ENCODE measurements around the gene PDE4C. TPM values are rescaled to one million over a fixed set of nuclear protein-coding genes. Genes with fewer than 3 reads are reported as not detected.

The PDE4C gene
- total and polyA plus RNA-seq, 9 of the 15 experiments (the other 6 are each of a cell fraction or from before 2014, with no cell fraction given) = 0.04 to 0.91 (median 0.20) TPM; not detected in 1

DNA sequence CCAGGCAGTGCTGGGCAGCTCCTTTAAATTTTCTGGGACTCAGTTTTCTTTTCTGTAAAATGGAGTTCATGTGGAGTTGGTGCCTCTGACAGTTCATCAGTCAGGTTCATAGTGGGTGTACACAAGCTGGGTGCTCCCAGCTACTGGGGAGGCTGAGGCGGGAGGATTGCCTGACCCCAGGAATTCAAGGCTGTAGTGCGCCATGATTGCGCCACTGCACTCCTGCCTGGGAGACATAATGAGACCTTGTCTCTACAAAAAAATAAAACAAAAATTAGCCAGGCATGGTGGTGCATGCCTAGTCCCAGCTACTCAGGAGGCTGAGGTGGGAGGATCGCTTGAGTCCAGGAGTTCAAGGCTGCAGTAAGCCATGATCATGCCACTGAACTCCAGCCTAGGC, 26.9 kb upstream of the PDE4C start:
- H3K4me2 ChIP-seq (ENCODE audit: insufficient read depth, low read length) = no peak overlapping the region
- peaks cover 6 to 15% of the 10 kb centered on the region in 2 experiments; a peak in 3 of 5 replicates for H3K27me3 ChIP-seq (ENCODE audit: control insufficient read depth in 2 of 2, insufficient read depth in 2 of 2, low read length in 2 of 2)
- H3K4me1 ChIP-seq (replicated peaks in 1 of 2; ENCODE audit: control insufficient read depth in 2 of 2, insufficient read depth in 2 of 2, low read length in 2 of 2) = peaks cover under 1 to 26% of the 10 kb centered on the region in 2 experiments; a peak in 3 of 5 replicates
- 43% methylated on average over 4 of the region's 4 CpGs for WGBS (ENCODE audit: insufficient coverage, low coverage, missing lambda C conversion rate)
- ChIA-PET CTCF (ENCODE audit: low intra/inter-chr PET ratio) (interaction anchor here (0.7 kb wide), 1 partner anchor 314 kb away, joined by 3 read pairs; no protein-coding TSS in a partner anchor), POLR2A (interaction anchor here (0.8 to 1.9 kb wide), 4 partner anchors 9 to 191 kb away, joined by 5 to 9 read pairs (median 6); no protein-coding TSS in a partner anchor)
- no peaks in the 10 kb centered on the region for H3K9me1 ChIP-seq (ENCODE audit: control insufficient read depth, insufficient read depth, low read length)
- H3K4me3 ChIP-seq = no peak overlapping the region
- FAIRE-seq = no peak
- DNase-seq (ENCODE audit: extremely low read depth in 1 of 4, low spot score in 3 of 4) = no peak
- H3K9me3 ChIP-seq (replicated peaks; ENCODE audit: control insufficient read depth, insufficient read depth, low read depth, low read length) = no peaks in the 10 kb centered on the region
- no TSS peak for BruUV-seq (replicated peaks)
- H4K20me1 ChIP-seq (replicated peaks; ENCODE audit: control insufficient read depth, insufficient read depth, low read length) = no peaks in the 10 kb centered on the region
- no peak overlapping the region for H2AFZ ChIP-seq (ENCODE audit: low read depth, low read length)
- H3K79me2 ChIP-seq (ENCODE audit: control insufficient read depth, insufficient read depth, low read length) = no peaks in the 10 kb centered on the region
- intact Hi-C loops (cut with micrococcal nuclease) (loop anchor here (5.0 kb wide), 1 partner anchor 191 kb away; no protein-coding TSS in a partner anchor), in situ Hi-C loops (cut with MboI) (loop anchor here (5.0 kb wide), 1 partner anchor 46 kb away; no protein-coding TSS in a partner anchor)
- H3K36me3 ChIP-seq (ENCODE audit: control insufficient read depth, insufficient read depth, low read length) = no peaks in the 10 kb centered on the region
- H3K9ac ChIP-seq (ENCODE audit: insufficient read depth in 1 of 2, low read depth in 2 of 2, low read length in 2 of 2) = no peak overlapping the region
- H3K27ac ChIP-seq (ENCODE audit: extremely low read depth, low read depth, low read length) = no peak overlapping the region
- ATAC-seq = no peak
- TF ChIP-seq ASH1L (IDR thresholded peaks at IDR 0.05; ENCODE audit: borderline replicate concordance, low read depth, partially characterized antibody) (no peak), CEBPB (tag; IDR thresholded peaks at IDR 0.05) (peak; percentile 41; the same call in 1 of the 2 replicates), ZBTB33 (CRISPR knock-in tag; IDR thresholded peaks at IDR 0.05) (peak; percentile 68; the same call in 1 of the 2 replicates), ZBTB8A (IDR thresholded peaks at IDR 0.05; ENCODE audit: partially characterized antibody) (no peak)
